Activated CD4-positive, CD25-positive, alpha-beta regulatory T cell treated with anti-CD3 and anti-CD28 coated beads, Interleukin-2, amount 50 U/mL, for 24 hours (primary cell): ENCODE data around the gene DYNLT2.
"Not testable (repeated sequence)": the region's sequence is repeated elsewhere in the genome, so short reads cannot be mapped to it uniquely, and the experiment has no call there.

Experiments
- ATAC-seq, 2 donors: fragments of 150-1000 bp; cut with Tn5 transposase; one replicate each; pipeline ENCODE4 v1.10.0; 2021; ENCODE audit warnings: mild to moderate bottlenecking in 1 of 2, moderate library complexity in 1 of 2

Gene DYNLT2

DNA sequence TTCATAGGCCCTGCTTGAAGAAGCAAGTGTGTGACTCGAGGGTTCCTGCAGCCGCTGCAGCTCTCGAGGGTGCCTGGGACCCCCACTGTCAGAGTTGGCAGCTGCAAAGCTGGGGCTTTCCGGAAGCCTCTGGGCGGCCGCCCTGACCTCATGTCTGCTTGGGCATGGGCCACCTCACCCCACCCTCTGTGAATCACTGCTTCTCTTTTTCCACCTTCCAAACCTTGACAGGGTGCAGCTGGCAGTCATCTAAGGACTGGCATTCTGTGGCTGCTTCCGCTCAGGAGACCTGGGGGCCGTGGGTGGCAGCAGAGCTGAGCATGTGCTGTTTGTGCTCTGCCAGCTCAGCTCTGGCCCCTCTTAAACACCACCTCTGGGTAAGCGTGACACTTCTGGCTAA is 32.0 kb upstream of the DYNLT2 start:
- no peak for ATAC-seq

DNA sequence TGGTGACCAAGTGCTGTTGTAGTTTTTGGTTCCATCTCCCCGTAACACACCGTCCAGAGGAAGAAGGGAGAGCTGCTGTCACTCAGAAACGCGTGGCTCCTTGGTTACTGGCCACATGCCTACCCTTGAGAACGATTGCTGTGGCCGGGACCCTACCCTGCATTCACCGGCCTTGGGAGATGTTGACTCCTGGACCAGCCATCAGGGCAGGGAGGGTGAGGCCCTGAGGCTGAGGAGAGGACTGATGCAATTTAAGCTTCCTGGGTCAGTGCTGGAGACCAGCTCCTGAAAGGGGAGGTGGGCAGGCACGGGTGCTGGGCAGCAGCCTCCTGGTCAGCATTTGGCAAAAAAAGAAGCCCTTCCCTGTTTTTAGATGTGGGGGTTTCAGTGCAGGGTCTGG is 31.6 kb upstream of the DYNLT2 start:
- ATAC-seq = no peak

DNA sequence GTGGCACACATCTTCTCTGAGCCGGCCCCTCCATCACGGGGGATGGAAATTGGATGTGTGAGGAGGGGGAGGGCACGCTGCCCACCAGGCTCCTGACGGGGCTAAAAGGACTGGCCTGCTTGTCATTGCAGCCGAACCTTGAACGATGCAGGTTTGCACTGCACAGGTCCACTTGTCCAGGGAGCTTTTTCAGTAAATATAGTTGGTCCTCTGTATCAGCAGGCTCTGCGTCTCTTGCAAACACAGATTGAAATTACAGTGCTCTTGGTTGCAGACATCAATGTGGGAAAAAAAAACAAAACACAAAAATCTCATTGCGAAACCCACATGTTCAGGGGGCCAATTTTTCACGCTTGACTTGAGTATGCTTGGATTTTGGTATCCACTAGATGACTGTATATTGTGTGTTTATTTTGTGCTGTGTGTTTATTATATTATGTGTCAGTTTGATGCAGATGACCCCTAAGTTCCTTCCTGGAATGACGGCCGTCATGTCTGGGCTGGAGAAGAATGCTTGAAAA is 29.3 kb upstream of the DYNLT2 start:
- no peak for ATAC-seq

DNA sequence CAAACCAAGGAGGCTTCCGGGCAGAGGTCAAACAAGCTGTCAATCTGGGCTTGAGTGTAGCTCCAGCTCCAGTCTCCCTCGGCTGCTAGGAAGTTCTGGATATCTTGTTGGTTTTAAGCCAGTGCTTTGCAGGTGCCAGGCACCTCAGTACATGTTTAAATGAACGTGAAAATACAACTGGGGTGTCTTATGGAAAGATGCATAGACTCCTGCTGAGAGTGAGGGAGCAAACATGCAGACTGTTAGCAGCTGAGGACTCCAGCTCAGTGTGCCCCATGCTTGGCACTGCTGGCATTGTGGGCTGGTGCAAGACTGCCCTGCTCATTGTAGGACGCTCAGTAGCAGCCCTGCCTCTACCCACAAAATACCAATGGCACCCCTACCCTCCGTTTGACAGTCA is 28.5 kb upstream of the DYNLT2 start:
- ATAC-seq = no peak

DNA sequence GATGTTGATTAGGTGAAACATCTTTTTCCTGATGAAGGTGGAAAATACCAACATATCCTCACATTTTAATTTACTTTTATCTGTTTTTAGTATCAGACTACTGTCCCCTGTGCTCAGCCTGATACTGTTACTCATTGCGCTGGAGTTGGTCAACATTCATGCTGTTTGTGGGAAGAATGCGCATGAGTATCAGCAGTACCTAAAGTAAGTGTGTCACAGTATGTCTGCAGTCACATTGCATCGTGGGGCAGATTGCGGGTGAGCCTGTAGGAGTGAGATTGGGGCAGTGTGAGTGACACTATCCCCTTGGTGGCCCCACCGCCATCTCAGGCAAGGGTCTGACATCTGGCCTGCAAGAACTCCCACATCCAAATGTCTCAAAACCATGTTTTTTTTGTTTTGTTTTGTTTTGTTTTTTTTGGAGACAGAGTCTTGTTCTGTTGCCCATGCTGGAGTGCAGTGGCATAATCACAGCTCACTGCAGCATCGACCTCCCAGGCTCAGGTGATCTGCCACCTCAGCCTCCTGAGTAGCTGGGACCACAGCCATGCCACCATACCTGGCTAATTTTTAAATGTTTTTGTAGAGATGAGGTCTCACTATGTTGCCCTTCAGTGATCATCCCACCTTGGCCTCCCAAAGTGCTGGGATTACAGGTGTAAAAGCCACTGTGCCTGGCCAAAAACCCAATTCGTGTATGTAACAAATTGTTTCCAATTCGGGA is 27.9 kb upstream of the DYNLT2 start:
- ATAC-seq = no peak

DNA sequence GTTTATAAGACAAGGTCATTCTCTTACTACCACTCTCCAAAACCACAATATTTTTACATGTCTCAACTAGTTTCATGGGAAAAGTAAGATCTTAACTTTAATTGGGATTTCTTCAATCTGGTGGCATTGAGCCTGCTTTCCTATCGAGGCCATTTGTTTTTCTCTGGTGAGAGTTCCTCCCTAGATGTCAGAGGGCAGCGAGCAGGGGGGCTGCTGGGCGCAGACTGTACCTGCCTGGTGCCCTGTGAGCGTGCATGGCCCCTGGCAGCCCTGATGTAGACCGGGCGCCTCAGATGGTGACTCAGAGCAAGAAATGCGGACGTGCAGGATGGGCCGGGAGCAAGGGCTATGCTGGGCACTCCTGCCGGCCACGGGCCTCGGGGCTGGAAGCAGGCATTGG is 27.3 kb upstream of the DYNLT2 start:
- no peak for ATAC-seq

DNA sequence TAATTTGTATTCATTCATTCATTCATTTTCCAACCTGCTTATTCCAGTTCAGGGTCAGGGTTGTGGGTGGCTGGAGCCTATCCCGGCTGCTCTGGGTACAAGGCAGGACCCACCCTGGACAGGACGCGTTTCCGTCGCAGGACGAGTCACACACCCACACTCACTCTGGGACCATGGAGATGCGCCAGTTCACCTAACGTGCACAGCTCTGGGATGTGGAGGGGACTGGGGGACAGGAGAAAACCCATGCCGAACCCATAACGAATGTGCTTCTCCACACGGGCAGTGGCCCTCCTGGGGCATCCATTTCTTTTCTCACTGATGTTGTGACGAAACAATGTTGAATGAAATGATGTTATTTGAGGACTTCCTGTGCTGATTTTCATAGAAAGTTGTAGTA is 26.5 kb upstream of the DYNLT2 start:
- no peak for ATAC-seq

DNA sequence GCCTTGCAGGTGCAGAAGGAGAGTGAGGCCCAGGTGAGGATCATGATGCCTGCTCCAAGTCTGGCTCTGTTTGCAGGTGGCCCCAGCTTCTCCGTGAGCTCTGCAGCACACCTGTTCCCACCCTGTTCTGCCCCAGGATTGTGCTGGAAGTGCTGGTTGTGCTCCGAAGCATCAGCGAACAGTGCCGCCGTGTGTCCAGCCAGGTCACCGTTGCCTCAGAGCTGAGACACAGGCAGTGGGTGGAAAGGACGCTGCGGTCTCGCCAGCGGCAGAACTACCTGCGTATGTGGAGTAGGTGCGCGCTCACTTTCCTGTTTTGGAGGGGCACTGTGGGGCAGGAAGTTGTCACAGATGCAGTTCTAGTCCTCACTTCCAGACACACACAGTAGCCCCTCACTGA is 25.0 kb upstream of the DYNLT2 start:
- ATAC-seq = no peak

DNA sequence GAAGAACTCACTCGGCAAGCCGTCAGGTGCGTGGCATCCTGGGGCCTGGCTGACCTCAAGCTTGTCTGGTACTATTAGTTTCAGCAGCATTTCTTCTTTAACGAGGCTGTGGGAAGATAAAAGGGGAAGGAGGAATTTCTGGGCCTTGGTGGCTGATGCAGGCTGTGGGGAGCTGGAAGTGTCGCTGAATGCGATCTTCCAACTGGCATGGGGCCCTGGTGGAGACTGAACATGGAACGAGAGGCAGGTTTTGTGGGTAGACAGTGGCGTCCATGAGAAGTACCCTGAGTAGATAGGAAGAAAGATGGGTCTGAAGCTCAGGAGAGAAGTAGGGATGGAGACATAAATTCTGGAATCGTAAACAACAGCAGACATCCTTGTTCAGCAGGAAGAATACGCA is 23.9 kb upstream of the DYNLT2 start:
- ATAC-seq = no peak

DNA sequence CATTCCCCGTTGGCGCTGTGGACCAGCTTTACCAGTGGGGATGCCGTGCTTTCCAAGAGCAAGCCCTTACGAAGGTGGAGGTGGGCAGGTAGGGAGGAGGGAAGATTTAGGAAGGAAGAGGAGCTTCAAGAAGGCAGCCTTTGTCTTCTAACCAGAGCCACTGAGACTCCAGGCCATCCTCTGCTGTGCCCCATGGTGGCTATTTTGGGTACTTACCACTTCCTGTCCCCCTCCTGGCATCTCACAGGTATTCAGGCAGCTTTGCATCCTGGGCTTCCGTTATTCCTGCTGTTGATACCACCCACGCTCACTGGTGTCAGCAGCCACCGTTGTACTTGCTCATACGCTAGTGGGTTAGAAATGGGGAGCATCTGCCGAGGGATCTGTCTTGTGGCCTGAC is 23.0 kb upstream of the DYNLT2 start:
- no peak for ATAC-seq

DNA sequence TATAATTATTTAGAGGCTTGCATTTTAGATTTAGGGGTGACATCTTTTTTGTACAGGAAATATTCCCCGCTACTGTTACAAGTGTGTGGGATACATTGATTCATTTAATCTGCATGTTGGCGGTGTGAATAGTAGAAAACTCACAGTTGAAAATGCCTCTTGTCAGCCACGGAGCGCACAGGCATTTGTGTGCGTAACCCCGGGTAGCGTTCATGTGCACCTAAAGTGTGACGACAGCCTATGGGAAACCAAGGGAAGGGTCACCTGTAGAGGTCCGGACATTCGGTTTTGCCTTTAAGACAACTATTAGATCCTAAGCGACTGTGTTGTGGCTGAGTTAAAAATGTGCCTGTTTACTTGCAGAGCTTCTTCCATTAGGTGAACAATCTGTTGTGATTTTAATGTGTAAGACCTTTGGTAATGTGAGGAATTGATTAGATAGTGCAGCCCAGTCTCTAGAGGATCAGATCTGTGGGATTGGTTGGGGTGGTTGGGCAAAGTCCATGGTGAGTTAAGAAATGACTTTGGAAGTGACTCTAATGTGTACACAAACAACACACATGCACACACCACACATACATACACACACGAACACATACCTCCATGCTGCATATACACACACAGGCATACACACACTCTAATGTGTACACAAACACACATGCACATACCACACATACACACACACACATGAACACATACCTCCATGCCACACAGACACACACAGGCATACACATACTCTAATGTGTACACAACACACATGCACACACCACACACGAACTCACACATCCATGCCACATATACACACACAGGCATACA is 15.8 kb upstream of the DYNLT2 start:
- ATAC-seq = no peak

DNA sequence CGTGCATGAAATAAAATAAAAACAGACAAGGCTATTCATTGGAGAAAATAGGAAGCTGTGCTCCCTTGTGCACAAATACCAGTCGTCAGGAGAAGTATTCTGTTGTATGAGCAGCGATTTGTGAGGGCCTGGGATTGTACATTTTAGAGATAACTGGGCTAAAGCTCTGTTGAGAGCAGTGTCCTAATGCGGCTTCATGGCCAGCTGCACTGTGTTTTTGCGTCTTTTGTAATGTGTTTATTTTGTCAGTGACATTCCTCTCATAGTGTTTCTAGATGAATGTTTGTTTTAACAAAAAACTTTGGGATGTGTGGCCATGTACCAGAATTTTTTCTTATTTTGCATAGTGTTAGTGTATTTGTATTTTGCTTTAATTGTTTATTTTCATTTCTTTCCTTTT is 14.9 kb upstream of the DYNLT2 start:
- ATAC-seq = no peak

DNA sequence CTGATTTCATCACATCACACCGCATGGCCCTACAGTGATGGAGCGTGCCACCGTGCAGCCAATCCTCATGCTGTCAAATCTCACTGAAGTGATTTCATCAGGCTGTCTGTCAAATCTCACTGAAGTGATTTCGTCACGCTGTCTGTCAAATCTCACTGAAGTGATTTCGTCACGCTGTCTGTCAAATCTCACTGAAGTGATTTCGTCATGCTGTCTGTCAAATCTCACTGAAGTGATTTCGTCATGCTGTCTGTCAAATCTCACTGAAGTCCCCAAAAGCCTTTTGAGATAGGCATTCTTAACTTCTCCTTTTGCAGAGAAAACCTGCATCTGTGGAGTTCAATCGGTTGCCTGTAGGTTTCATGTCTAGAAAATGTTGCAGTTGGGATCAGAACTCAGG is 14.4 kb upstream of the DYNLT2 start:
- ATAC-seq = not testable (repeated sequence)

DNA sequence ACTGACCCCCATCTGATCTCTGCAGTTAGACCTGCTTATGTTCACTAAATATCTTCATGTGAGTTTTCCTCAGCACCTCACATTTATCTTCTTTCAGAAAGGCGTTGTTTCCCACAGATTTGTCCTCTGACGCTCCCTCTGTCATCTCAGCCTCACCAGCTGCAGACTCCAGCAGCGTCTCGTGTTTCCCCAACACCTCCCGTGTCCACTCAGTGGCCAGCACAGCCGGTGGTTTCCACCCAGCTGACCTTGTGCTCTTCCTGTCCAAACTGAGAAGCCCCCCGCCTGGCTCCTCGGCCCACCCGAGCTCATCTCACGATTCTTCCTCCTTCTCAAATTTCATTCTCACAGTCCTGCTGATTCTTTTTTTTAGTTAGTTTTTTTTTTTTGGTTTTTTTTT is 12.5 kb upstream of the DYNLT2 start:
- no peak for ATAC-seq

DNA sequence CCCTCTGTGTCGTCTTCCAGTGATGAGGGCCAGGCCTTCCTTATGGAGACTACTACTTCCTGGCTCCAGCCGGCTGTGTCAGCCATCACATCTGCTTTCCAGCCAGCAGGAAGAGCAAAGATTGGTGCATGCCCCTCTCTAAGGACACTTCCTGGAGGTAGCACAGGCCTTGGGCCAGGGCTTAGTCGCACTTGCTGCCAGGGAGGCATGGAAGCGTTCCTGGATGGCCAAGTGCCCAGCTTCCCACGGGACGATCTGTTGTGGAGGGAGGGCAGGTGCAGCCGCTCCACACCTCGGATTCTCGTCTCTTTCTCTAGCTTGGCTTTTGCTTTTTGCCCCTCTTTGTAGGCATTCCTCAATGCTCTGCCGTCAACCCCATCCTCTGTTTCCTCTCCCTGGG is 11.9 kb upstream of the DYNLT2 start:
- no peak for ATAC-seq

DNA sequence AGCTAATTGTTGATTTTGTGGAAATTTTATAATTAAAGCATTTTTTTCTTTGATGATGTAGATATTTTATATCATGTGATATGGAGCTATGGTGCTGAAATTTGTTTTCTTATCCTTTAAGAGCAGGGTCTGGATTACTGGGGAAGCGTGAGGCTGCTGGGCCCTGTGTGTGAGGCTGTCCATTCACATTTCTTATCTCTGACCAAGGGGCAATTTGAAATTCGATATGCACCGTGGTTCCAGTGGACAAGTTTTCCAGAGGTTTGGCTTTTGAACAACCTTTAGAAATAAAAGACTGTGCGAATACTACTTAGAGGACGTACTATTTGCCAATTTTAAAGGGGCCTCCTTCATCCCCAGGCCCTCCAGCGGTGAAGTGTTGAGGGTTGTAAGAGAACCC is 3.8 kb upstream of the DYNLT2 start:
- no peak for ATAC-seq

DNA sequence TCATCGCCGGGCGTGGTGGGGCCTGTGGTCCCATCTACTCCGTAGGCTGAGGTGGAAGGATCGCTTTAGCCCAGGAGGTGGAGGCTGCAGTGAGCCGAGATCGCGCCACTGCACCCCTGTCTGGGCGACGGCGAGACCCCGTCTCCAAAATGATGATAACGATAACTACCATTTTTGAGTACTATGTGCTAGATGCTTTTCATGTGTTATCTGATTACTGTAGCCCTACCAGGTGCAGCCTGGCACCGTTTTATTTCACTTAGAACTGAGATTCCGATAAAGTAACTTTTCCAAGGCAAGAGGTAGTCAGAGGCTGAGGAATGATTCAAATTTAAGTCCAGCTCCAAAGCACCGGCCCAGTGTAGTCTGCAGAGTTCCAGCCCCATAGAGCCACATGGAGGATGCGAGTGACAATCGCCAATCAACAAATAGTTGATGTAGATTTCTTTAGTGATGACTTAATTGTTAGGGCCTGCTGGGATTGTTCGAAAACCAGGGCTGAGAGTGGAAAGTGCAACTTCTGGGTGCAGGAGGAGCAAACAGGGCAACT is 777 bp upstream of the DYNLT2 start:
- no peak for ATAC-seq

DNA sequence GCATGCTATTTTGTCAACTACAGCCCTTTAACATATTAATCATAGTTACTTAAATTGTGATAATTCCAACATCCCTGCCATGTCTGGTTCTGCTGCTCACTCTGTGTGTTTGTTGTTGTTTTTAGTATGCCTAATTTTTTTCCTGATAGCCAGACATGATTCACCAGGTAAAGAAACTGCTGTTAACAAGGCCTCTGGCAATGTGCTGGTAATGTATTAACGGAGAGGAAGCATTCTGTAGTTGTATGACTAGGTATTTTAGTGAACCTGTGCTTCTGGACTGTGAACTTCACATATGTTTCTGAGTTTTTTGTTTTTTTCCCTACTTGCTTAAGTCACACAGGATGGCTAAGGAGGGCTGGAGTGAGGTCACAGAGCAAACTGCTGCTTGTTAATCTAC is 4.8 kb downstream of the DYNLT2 start:
- ATAC-seq = no peak

DNA sequence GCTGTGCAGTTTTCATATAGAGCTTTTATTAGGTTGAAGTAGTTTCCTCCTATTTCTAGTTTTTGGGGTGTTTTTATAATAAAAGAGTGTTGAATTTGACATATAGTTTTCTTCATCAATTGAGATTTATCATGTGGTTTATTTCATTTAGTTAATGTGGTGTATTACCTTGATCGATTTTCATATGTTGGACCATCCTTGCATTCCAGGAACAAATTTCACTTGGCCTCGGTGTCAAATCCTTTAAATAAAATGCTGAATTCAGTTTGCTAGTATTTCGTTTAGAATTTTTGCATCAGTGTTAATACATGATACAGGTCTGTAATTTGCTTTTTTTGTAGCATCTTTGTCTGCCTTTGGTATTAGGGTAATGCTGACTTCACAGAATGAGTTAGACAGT is 6.0 kb downstream of the DYNLT2 start:
- ATAC-seq = no peak

DNA sequence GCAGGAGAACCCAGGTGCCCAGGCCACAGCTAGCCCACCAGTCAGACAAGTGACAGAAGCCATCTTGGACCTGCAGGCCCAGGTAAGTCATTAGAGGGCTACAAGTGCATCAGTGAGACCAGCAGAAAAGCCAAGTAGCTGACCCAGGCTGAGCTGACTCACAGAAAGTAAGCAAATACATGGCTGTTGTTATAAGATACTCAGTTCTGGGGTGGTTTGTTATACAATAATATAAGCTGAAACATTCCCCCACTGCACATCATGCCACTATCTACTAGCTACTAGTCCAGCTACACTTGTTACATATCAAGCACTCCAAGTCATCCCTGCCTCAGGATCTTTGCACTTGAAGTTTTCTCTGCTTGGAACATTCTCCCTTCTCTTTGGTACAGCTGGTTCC is 10.0 kb downstream of the DYNLT2 start:
- no peak for ATAC-seq

DNA sequence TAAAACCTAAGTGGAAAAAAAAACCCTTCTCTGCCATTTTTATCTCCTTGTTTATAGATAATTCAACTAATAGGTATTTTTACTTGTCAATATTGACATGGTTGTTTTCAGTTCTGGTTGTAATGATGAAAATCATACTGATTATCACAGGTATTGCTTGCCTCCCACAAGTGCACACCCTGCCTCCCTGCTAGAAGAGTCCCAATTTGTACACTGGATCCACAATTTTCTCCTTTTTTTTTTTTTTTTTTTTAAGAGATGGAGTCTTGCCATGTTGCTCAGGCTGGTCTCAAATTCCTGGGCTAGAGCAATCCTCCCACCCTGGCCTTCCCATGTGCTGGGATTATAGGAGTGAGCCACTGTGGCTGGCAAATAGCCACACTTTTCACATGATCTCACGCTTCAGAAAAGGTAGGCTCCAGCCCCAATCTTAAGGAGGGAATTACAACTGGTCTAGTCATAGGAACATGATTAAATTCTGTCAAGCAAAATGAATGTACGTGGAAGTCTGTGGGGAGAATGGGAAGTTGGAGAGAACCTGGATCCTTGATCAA is 12.3 kb downstream of the DYNLT2 start:
- no peak for ATAC-seq

DNA sequence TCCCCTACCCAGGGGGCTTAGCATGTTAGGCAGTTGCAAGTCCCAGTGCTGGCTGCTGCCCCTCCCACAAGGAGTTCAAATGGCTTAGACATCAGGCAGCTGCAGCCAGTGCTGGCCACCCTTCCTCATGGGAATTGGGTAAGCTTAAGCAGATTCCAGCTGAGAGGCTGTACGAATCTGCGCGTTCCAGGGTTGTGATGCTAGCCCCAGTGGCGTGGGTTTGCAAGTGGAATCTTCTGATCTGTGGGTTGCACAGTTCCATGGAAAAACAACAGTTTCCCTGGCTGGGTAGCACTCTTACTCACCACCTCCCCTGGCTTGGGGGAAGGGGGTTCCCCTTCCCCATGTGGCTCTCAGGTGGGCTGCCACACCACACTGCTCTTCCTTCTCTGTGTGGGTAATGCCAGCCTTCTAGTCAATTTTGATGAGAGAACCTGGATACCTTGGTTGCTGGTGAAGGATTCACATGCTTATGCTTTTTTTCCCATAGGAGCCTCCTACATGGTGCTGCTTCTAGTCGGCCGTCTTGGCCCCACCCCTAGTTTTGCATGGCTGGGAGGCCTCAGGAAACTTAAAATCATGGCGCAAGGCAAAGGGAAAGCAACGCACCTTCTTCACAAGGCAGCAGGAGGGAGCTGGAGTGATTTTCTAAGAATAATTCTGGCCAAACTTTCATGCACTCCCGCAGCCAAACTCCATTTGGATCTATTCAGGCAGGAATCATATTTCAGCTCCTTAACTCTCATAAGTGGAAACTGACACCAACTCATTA is 13.0 kb downstream of the DYNLT2 start:
- ATAC-seq = no peak

DNA sequence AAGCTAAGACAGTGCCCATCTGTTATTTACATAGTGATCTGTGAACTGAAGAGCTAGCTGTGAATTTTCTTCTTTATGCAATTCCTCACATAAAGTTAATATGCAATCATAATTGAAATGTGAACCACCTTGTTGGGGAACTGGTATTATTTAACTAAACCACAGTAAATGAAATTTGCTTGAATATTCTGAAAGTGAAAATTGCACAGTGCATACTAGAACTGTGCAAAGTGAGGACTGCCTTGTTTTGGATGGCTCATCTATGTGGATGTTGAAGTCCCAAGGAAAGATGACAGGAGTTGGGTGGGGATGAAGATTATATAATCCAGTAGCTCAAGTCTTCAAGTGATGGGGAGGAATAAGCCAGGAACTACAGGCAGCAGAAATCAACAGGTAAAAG is 21.4 kb downstream of the DYNLT2 start:
- no peak for ATAC-seq
